Heart left ventricle (tissue), 16 donors: ENCODE results near the gene ZNF837. TPM values are rescaled to one million over a fixed set of nuclear protein-coding genes. Genes with fewer than 3 reads are reported as not detected.
A peak's percentile ranks its signal among the peaks of the same experiment; 100 is the strongest.

Experiments
- ATAC-seq, 4 donors: fragments of 200-7000 bp; cut with Tn5 transposase; one replicate each; pipeline ENCODE4 v1.9.1; 2020 to 2022; ENCODE audit warnings: moderate library complexity in 4 of 4, mild to moderate bottlenecking in 3 of 4, moderate number of reproducible peaks in 1 of 4
- DNase-seq, 5 donors: peaks; one replicate each; pipeline ENCODE4 v3.0.0-alpha.2; 2020
- H3K27ac ChIP-seq, 12 donors: fragments of 200-600 bp; sonication (generic) in 4 of 12; one replicate each; pipeline versions ENCODE4 v1.5.0 to v1.8.0; 2016 to 2022; ENCODE audit warnings: mild to moderate bottlenecking in 2 of 12
- H3K27me3 ChIP-seq, 9 donors: fragments of 200-600 bp; sonication (generic) in 2 of 9; one replicate each; pipeline versions ENCODE4 v1.5.1 to v1.8.0; 2016 to 2022; ENCODE audit warnings: mild to moderate bottlenecking in 3 of 9
- H3K36me3 ChIP-seq, 9 donors: fragments of 200-600 bp; sonication (generic) in 2 of 9; one replicate each; pipeline versions ENCODE4 v1.5.0 to v1.8.0; 2018 to 2022; ENCODE audit warnings: mild to moderate bottlenecking in 2 of 9
- H3K4me1 ChIP-seq, 12 donors: fragments of 200-600 bp; sonication (generic) in 4 of 12; one replicate each; pipeline versions ENCODE4 v1.5.0 to v1.8.0; 2016 to 2022; ENCODE audit warnings: mild to moderate bottlenecking in 3 of 12
- H3K4me3 ChIP-seq, 12 donors: fragments of 200-600 bp; sonication (generic) in 4 of 12; one replicate each; pipeline versions ENCODE4 v1.5.0 to v1.8.0; 2017 to 2022; ENCODE audit warnings: mild to moderate bottlenecking in 9 of 12, moderate library complexity in 4 of 12
- H3K9me3 ChIP-seq, 12 donors: fragments of 200-600 bp; sonication (generic) in 4 of 12; one replicate each; pipeline versions ENCODE4 v1.5.0 to v1.8.0; 2016 to 2022; ENCODE audit warnings: mild to moderate bottlenecking in 1 of 12
- POLR2A ChIP-seq, 2 donors: fragments of 450-650 bp; IDR thresholded peaks; one replicate each; pipeline ENCODE4 v1.6.1; 2017; ENCODE audit warnings: antibody characterized with exemption in 2 of 2, mild to moderate bottlenecking in 2 of 2, moderate library complexity in 2 of 2
- WGBS, 4 donors: extraction: QIAGEN DNeasy Blood & Tissue Kit in 2 of 4; methylation state at CpG; one replicate each; pipeline versions ENCODE4 v1.1.5 to v1.1.7; 2013 to 2018; 5-methylcytosine and 5-hydroxymethylcytosine counted together
- intact Hi-C, 10 donors: fragments of 100-400 bp; cut with DNase I; formaldehyde crosslinking; loops; one replicate each; pipeline versions ENCODE4 v1.11.1 to v1.14.2; 2022
- polyA plus RNA-seq, 2 donors: library from polyadenylated mRNA; stranded (reverse); fragments of 200-250 nt; gene quantifications; one replicate each; pipeline ENCODE4 v1.2.3, GENCODE V29; 2013
- total RNA-seq, 9 donors: library from RNA; depleted of rRNA in 2 of 9; stranded (reverse); fragments of >200 nt in 2 of 9; fragmentation: NEBNext Ultra II Directional in 3 of 9; extraction: Animal tissue kit (Norgen Biotek cat#: 25700) in 3 of 9; gene quantifications; one replicate each; pipeline versions ENCODE4 v1.1.0 to v1.2.4, GENCODE V29; 2016 to 2023
- TF ChIP-seq, protein P1 (sequence below), 12 donors: fragments of 200-600 bp; sonication (generic) in 4 of 12; IDR thresholded peaks; one replicate each; pipeline versions ENCODE4 v1.5.0 to v1.8.0; 2018 to 2022; ENCODE audit warnings: antibody characterized with exemption in 12 of 12, mild to moderate bottlenecking in 5 of 12
- donor health status: ischemic (EF 13 %, LVEDD 7.1; RV severe dilation, severe dysfunction).
- donor health status: healthy with polysubstance abuse.
- donor health status: DM: no; HTN: yes; CAD: no.
- donor health status: DM: no; HTN: no; CAD: no.
- donor health status: ischemic (EF 25% LVEDD 6.9; RV normal size, moderate dysfunction).
- donor health status: ischemic (EF 25% LVEDD 5.7; RV mildly dilated, moderate dysfunction).
- donor health status: healthy.
- donor health status: DM: yes; HTN: yes; CAD: no.
- donor health status: ischemic (EF 35%, LVEDD 5.7; RV mildly dilated, moderate dysfunction).
- donor health status: nonischemic (EF 11% LVEDD 7.7; RV severe dilation, severe dysfunction).
- donor health status: DM: yes; HTN: yes; CAD: no.
- donor health status: PGD.
- donor health status: ischemic (EF 29% LVEDD 5.4; RV normal size, mild dysfunction).
- donor health status: nonischemic (EF 23%, LVEDD 6.1; RV moderate dilation, normal function).

The ZNF837 gene
- total and polyA plus RNA-seq, 11 donors: 0.17 to 0.75 (median 0.57) TPM; not detected in 2

GRCh38 chr19:58332697-58333096 lies 48.1 kb downstream of the ZNF837 start:
- intact Hi-C loops: no loop called here
- no peak for DNase-seq
- no peak for ATAC-seq
- H3K4me3 ChIP-seq: no peak overlapping the region
- H3K4me1 ChIP-seq: peaks cover 3 to 23% (median 7%) of the 10 kb centered on the region in 12 donors
- H3K36me3 ChIP-seq: peaks cover 0 to 24% (median 16%) of the 10 kb centered on the region in 9 donors
- H3K27ac ChIP-seq: no peak overlapping the region
- H3K27me3 ChIP-seq: no peaks in the 10 kb centered on the region
- 93 to 100% (median 96%) methylated on average over 1 of the region's 1 CpG for WGBS, 4 donors
- TF ChIP-seq POLR2A (IDR thresholded peaks at IDR 0.05): no peak
- TF ChIP-seq, protein P1, sequence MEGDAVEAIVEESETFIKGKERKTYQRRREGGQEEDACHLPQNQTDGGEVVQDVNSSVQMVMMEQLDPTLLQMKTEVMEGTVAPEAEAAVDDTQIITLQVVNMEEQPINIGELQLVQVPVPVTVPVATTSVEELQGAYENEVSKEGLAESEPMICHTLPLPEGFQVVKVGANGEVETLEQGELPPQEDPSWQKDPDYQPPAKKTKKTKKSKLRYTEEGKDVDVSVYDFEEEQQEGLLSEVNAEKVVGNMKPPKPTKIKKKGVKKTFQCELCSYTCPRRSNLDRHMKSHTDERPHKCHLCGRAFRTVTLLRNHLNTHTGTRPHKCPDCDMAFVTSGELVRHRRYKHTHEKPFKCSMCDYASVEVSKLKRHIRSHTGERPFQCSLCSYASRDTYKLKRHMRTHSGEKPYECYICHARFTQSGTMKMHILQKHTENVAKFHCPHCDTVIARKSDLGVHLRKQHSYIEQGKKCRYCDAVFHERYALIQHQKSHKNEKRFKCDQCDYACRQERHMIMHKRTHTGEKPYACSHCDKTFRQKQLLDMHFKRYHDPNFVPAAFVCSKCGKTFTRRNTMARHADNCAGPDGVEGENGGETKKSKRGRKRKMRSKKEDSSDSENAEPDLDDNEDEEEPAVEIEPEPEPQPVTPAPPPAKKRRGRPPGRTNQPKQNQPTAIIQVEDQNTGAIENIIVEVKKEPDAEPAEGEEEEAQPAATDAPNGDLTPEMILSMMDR (IDR thresholded peaks at IDR 0.05): no peak
- H3K9me3 ChIP-seq: no peaks in the 10 kb centered on the region

DNA sequence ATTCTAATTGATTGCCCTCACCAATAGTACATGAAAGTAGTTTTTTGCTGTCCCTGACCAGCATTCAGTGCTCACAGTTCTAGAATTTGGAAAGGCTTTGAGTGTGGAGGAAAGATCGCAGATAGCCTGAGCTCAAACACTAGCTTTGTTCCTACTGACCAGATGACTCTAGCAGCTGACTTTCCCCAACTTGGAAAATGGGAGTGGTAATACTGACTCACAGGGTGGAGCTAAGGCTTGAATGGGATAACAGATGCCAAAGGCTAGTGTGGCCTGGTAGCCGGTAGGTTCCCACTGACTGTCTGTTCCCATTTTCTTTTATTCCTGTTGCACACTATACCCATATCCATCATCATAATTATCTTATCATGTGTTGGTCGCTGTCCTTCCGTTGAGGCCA lies 50.4 kb downstream of the ZNF837 start:
- TF ChIP-seq, protein P1 (IDR thresholded peaks at IDR 0.05): no peak
- TF ChIP-seq POLR2A (IDR thresholded peaks at IDR 0.05): peak in 1 of 2 donors; percentile 11
- Histone ChIP-seq H3K4me3 (no peak overlapping the region), H3K27me3 (no peaks in the 10 kb centered on the region), H3K4me1 (peaks cover 5 to 35% (median 17%) of the 10 kb centered on the region in 12 donors), H3K9me3 (no peaks in the 10 kb centered on the region), H3K27ac (no peak overlapping the region), H3K36me3 (peaks cover 0 to 12% (median 8%) of the 10 kb centered on the region in 9 donors)
- ATAC-seq (no peak), DNase-seq (no peak)
- 54 to 76% (median 72%) methylated on average over 4 of the region's 4 CpGs for WGBS, 4 donors
- intact Hi-C loops: no loop called here

DNA sequence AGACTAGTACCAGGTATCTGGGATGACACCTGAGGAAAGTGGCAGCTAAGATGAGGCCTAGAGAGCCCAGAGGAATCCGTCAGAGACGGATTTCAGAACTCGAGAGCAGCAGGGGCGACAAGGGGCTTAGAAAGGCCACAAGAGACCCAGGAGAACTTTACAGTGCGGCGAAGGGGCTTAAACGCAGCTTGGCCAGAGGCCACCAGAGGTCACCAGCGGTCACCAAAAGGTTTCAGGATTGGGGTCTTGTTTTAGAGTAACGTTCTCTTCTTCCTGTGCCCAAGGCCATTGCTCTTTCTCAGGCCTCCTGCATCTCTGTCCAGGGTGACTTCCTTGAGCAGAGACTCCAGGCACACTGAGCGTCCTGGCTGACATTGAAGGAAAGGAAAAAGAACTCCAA lies 51.8 kb downstream of the ZNF837 start:
- Histone ChIP-seq H3K4me3 (no peak overlapping the region), H3K4me1 (peaks cover 5 to 38% (median 17%) of the 10 kb centered on the region in 12 donors), H3K9me3 (no peaks in the 10 kb centered on the region), H3K27me3 (no peaks in the 10 kb centered on the region), H3K27ac (no peak overlapping the region), H3K36me3 (no peaks in the 10 kb centered on the region)
- DNase-seq (no peak), ATAC-seq (no peak)
- TF ChIP-seq POLR2A (IDR thresholded peaks at IDR 0.05): no peak
- TF ChIP-seq, protein P1 (IDR thresholded peaks at IDR 0.05): no peak
- intact Hi-C loops: loop anchor here in 5 of 10 donors (2.0 to 5.0 kb wide), 3 partner anchors 33 to 53 kb away; partner anchors contain the start of genes ZNF497 (in 4 of the 5) and ZNF837 (in 1 of the 5)
- 56 to 69% (median 61%) methylated on average over 10 of the region's 10 CpGs for WGBS, 4 donors

DNA sequence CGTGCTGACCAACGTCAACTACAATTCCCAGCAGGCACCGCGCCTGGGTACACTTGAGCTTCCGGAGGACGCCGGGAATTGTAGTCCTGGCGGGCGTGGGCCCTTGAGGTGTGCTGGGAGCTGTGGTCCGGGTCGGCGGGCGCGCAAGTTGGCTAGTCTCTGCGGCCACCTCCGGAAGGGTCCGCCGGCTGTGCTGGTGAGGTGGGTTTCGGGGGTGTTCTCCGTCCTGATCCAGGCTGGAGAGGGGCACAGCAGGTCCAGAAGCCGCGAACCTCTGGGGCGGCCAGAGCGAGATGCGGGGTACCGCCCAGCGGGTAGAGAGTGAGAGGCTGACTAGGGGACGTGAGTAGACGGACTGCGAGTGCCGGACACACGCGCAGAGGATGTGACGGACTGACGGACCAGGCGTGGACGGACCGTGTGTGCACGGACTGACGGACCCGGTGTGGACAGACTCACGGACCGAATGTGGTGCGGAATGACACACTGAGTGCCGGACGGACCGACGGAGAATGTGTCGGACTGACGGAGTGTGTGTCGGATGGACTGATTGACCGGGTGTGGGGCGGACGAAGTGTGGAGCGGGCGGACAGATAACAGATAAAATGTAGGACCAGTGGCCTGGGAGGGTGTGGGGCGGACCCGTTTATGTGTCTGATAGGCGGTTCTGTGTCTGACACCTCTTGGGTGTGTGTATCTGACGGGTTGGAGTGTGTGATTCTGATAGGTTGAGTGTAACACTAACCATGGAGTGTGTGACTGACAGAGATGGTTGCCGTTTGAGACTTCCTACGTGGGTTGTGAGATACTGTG lies 53.7 kb downstream of the ZNF837 start, which contains the start of gene ZSCAN22:
ZSCAN22 (plus strand) TSS at position 81 of the 813 bp plus-strand sequence. CDS start 7,809 bp downstream, outside the sequence.
- TF ChIP-seq, protein P1 (IDR thresholded peaks at IDR 0.05): peak in 1 of 12 donors; percentile 8
- TF ChIP-seq POLR2A (IDR thresholded peaks at IDR 0.05): peak in 1 of 2 donors; percentile 54
- peak within 1 kb of the TSS; percentile 44 to 98 (median 82) for H3K4me3 ChIP-seq
- H3K4me1 ChIP-seq: peaks cover 5 to 38% (median 17%) of the 10 kb centered on the region in 12 donors
- DNase-seq: peak; percentile 97 to 99 (median 98)
- peak; percentile 97 to 98 (median 98) for ATAC-seq
- intact Hi-C loops: loop anchor here in 5 of 10 donors (1.0 to 5.0 kb wide), 5 partner anchors 35 to 60 kb away; partner anchors contain the start of genes ZNF497 (in 3 of the 5), ZNF837 (in 2 of the 5) and RPS5 (in 1 of the 5)
- H3K9me3 ChIP-seq: no peaks in the 10 kb centered on the region
- WGBS, 4 donors: 0 to 1% (median 1%) methylated on average over 35 to 62 of the region's 62 CpGs
- H3K27ac ChIP-seq: peak within 1 kb of the TSS; percentile 81 to 99 (median 96)
- no peaks in the 10 kb centered on the region for H3K27me3 ChIP-seq
- H3K36me3 ChIP-seq: peaks cover 0 to 3% (median 0%) of the 10 kb centered on the region in 9 donors
